CMK (cell line): ENCODE results near the gene KNSTRN.
A peak's percentile ranks its signal among the peaks of the same experiment; 100 is the strongest.

Experiments
- DNase-seq: peaks from one replicate; pipeline ENCODE4 v3.0.0-alpha.2; 2010; ENCODE audit warnings: low read depth

The KNSTRN gene

GRCh38 chr15:40366457-40367370 is 15.8 kb upstream of the KNSTRN start:
- DNase-seq: no peak

GRCh38 chr15:40367371-40367685 is 15.2 kb upstream of the KNSTRN start:
- DNase-seq: no peak

- DNase-seq: peak; percentile 80
These were observed 14.6 kb upstream of the KNSTRN start for GRCh38 chr15:40367686-40368611.

GRCh38 chr15:40368719-40369473 is 13.6 kb upstream of the KNSTRN start:
- no peak for DNase-seq

- DNase-seq: no peak
These were observed 13.0 kb upstream of the KNSTRN start for GRCh38 chr15:40369474-40369869.

DNA sequence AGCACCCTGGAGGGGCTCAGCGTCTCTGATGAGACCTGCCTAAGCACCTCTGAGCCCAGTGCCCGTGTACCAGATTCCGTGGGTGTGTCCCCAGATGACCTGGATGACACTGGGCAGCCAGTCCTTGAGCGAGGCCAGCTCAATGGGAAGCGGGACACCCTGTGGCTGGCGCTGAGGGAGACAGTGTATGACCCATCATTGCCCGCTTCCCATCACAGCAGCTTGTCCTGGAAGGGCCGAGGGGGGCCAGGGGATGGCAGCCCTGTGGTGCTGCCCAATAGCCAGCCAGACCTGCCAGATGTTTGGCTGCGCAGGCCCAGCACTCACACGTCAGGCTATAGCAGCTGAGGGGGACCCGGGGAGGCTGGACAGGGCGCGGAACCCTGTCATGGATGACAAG is 12.6 kb upstream of the KNSTRN start:
- no peak for DNase-seq

DNA sequence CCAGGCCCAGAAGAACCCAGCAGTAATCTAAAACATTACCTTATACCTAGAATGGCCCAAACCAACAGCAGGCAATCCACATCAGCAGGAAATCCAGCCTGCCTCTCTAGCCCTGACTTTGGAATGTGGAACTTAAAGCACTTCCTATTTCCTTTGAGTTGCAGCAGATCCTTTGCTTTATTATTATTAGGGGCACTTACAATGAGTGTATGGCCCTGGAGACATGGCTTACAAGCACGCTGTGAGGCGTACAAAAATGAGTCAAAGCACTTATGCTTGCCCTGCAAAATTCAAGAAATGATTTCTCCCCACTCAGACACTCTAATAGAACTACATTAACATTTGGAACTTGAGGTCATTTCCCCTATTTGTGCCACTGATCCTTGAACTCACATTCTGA is 9.5 kb upstream of the KNSTRN start:
- DNase-seq: no peak

GRCh38 chr15:40377606-40378005 is 4.9 kb upstream of the KNSTRN start:
- DNase-seq: no peak

GRCh38 chr15:40379374-40379773 is 3.1 kb upstream of the KNSTRN start:
- DNase-seq: no peak

DNA sequence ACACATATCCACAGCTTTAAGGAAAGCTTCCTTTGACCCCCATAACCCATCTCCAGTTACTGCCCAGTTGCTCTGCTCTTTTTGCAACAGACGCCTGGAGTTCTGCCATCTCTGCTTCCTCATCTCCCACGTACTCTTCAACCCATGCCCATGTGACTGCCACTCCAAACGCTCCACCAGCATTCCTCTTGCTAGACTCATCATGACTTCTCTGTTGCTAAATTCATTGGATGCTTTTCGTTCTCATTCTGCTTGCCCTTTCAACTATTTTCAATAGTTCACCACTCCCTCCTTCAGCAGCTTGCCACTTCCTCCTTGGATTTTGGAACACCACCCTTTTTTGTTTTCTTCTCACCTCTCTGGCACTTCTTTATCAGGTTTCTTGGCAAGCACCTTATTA is 2.7 kb upstream of the KNSTRN start:
- DNase-seq: no peak

GRCh38 chr15:40380636-40381035 is 1.9 kb upstream of the KNSTRN start:
- no peak for DNase-seq

DNA sequence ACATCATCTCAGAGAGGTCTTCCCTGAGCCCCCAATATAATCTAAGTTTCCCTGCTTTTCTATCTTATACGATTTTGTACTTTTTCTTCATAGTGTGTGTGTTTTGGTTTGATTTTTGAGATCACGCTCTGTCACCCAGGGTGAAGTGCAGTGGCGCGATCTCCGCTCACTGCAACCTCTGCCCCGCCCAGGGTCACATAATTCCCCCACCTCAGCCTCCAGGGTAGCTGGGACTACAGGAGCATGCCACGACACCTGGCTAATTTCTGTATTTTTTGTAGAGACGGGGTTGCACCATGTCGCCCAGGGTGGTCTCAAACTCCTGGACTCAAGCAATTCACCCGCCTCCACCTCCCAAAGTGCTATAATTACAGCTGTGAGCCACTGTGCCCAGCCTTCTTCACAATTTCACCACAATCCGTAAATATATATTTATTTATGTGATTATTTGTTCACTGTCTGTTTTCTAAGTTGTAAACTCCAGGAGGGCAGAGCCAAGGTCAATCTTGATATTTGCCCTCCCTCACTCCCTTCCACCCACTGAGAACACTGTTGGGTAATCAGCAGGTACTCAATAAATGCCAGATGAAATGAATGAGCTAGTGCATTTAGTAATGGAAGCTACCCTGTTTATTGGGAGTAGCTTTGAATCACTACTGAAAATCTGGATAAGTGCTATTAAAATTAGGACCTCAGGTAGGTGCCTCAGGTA is 547 bp upstream of the KNSTRN start:
- DNase-seq: no peak

- DNase-seq: no peak
These were observed 4.0 kb downstream of the KNSTRN start for GRCh38 chr15:40386480-40386879.

DNA sequence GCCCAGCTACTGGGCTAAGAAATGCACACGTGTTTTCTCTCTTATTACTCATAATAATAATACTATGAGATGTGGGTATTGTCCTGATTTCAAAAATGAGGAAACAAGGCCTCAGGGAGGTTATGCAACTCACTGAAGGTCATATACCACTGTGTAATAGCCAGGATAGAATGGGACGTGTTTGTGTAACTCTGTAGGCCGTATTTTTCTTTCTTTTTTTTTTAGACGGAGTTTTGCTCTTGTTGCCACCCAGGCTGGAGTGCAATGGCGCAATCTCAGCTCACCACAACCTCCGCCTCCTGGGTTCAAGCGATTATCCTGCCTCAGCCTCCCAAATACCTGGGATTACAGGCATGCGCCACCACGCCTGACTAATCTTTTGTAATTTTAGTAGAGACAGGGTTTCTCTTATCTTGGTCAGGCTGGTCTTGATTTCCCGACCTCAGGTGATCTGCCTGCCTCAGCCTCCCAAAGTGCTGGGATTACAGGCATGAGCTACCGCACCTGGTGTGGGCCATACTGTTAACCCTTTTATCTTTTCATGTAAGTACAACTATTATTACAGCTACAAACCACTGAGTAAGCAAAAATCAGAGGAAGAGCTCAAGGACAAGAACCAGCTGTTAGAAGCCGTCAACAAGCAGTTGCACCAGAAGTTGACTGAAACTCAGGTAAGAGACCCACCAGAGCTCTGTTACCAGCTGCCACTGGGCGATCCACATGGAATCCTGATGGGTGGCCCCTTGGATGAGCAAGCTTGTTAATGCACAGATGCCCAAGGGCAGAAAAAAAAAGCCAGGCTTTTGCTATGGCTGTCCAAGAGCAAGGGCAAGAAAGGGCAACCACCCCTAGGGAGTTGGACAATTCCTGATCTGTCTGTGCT is 6.7 kb downstream of the KNSTRN start:
- no peak for DNase-seq

GRCh38 chr15:40389824-40390595 is 7.5 kb downstream of the KNSTRN start:
- no peak for DNase-seq

- no peak for DNase-seq
These were observed 10.7 kb downstream of the KNSTRN start for GRCh38 chr15:40392986-40393948.

DNA sequence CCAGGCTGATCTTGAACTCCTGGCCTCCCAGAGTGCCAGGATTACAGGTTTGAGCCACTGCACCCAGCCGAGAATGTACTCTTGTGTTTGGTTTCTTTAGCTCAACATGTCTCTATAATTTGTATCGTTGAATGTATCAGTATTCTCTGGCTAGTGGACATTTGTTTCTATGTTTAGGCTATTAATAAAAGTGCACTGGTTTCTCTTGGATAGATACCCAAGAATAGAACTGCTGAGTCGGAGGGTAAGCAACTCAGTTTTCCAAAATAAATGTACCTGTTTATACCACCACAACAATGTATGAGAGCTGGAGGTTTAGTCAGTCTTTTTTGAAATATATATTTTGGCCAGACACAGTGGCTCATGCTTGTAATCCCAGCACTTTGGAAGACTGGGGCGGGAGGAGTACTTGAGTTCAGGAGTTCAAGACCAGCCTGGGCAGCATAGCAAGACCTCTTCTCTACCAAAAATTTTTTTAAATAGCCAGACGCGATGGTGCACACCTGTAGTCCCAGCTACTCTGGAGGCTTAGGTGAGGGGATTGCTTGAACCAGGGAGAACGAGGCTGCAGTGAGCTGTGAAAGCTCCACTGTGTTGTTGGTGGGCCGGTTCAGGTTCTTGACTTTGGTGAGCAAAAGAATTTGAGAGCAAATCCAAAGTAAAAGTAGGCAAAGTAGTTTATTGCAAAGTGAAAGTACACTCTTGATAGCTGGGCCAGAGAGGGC is 15.3 kb downstream of the KNSTRN start:
- DNase-seq: no peak

DNA sequence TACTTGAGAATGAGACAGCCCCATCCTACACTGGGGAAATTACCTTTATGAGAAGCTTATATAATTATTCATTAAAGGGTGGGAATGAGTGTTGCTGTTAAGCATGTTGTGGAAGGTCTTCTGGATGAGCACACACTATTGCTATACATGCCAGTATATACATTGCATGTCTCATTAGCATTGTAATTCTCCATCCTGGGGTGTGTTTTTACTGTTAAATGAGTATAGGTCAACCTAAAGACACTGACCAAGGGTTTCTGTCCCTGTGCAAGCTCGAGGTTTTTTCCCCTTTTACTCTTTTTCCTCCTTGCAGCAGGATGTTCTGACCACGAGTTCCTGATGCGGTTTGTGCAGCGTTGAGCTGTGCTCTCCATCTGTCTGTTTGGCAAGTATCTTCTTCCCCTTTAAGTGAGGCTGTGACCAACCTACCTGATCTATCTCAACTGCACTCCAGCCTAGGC is 15.9 kb downstream of the KNSTRN start:
- DNase-seq: peak; percentile 65
